HepG2 (cell line): ENCODE data around the gene ETFB. TPM values are rescaled to one million over a fixed set of nuclear protein-coding genes. Genes with fewer than 3 reads are reported as not detected.

Source experiments
- EP300 ChIP-seq, 3 experiments: sonication (generic) in 1 of 3; formaldehyde crosslinking in 1 of 3; IDR thresholded peaks; 2 replicates each; pipeline versions ENCODE4 v1.5.1 to v1.6.1; 2011 to 2020; ENCODE audit warnings: low read depth in 2 of 3, low read length in 2 of 3, borderline replicate concordance in 1 of 3, improper control_type of control experiment in 1 of 3, mild to moderate bottlenecking in 1 of 3, missing genetic modification reagents in 1 of 3, moderate library complexity in 1 of 3
- ETV5 ChIP-seq: IDR thresholded peaks from 2 replicates; pipeline ENCODE4 v1.6.1; 2018; ENCODE audit warnings: missing biosample characterization, missing genetic modification reagents, inconsistent platforms, borderline replicate concordance
- MAFF ChIP-seq: IDR thresholded peaks from 2 replicates; pipeline ENCODE4 v1.6.1; 2011; ENCODE audit warnings: low read depth, low read length, improper control_type of control experiment
- MBNL3 ChIP-seq: fragments of 250-450 bp; sonication (Bioruptor Pico); conservative IDR thresholded peaks from 2 replicates; pipeline ENCODE4 v1.8.0; 2022; ENCODE audit warnings: mild to moderate bottlenecking, inconsistent platforms
- NR2C2 ChIP-seq: sonication (generic); formaldehyde crosslinking; IDR thresholded peaks from 2 replicates; pipeline ENCODE4 v1.4.0; 2020; ENCODE audit warnings: missing genetic modification reagents, mild to moderate bottlenecking, moderate library complexity, borderline replicate concordance
- SCMH1 ChIP-seq: sonication (generic); formaldehyde crosslinking; IDR thresholded peaks from 2 replicates; pipeline ENCODE4 v1.9.0; 2021; ENCODE audit warnings: missing genetic modification reagents, mild to moderate bottlenecking, borderline replicate concordance
- ZBTB7B ChIP-seq: sonication (generic); formaldehyde crosslinking; IDR thresholded peaks from 2 replicates; pipeline ENCODE4 v1.4.0; 2020; ENCODE audit warnings: missing genetic modification reagents
- ZKSCAN8 ChIP-seq: IDR thresholded peaks from 2 replicates; pipeline ENCODE4 v1.6.1; 2016; ENCODE audit warnings: borderline replicate concordance, missing genetic modification reagents, missing compliant biosample characterization
- polyA plus RNA-seq, 8 experiments: library from polyadenylated mRNA; depleted of rRNA in 3 of 8; stranded (reverse) in 7 of 8; unstranded in 1 of 8; fragments of >200 nt; fragmentation: Illumina TruSeq in 4 of 8; extraction: Trizol in 4 of 8; gene quantifications; 2 replicates each; pipeline versions ENCODE4 v1.2.1 to v1.2.3, GENCODE V29; 2011 to 2016; ENCODE audit warnings: low read depth in 4 of 8, missing spikeins in 1 of 8, mixed read lengths in 1 of 8; ENCODE audit not compliant: insufficient read depth in 1 of 8
- total RNA-seq, 5 experiments: library from RNA; depleted of rRNA; stranded (reverse); fragments of >200 nt; fragmentation: Illumina TruSeq; extraction: Trizol; gene quantifications; 2 replicates each; pipeline ENCODE4 v1.2.3, GENCODE V29; 2016; ENCODE audit warnings: low read depth in 1 of 5
- TF ChIP-seq, protein P1 (sequence below): fragments of 450-650 bp; IDR thresholded peaks from 2 replicates; pipeline ENCODE4 v1.6.1; 2016
- TF ChIP-seq, protein P2 (sequence below): IDR thresholded peaks from 2 replicates; pipeline ENCODE4 v1.6.1; 2016; ENCODE audit warnings: mild to moderate bottlenecking
- TF ChIP-seq, protein P3 (sequence below): sonication (generic); formaldehyde crosslinking; IDR thresholded peaks from 2 replicates; pipeline ENCODE4 v1.4.0; 2020; ENCODE audit warnings: mild to moderate bottlenecking, missing genetic modification reagents
- TF ChIP-seq, protein P4 (sequence below): sonication (generic); formaldehyde crosslinking; IDR thresholded peaks from 2 replicates; pipeline ENCODE4 v1.4.0; 2020; ENCODE audit warnings: missing genetic modification reagents, low read depth, mild to moderate bottlenecking, borderline replicate concordance
- TF ChIP-seq, protein P5 (sequence below): sonication (generic); formaldehyde crosslinking; IDR thresholded peaks from 2 replicates; pipeline ENCODE4 v1.5.0; 2020; ENCODE audit warnings: missing genetic modification reagents
- TF ChIP-seq, protein P6 (sequence below): sonication (generic); formaldehyde crosslinking; IDR thresholded peaks from 2 replicates; pipeline ENCODE4 v1.4.0; 2020; ENCODE audit warnings: missing genetic modification reagents, borderline replicate concordance

Gene ETFB
- total and polyA plus RNA-seq, 2 of the 13 experiments (the other 11 are each of a cell fraction or from before 2014, with no cell fraction given), result 678 to 1,314 TPM

DNA sequence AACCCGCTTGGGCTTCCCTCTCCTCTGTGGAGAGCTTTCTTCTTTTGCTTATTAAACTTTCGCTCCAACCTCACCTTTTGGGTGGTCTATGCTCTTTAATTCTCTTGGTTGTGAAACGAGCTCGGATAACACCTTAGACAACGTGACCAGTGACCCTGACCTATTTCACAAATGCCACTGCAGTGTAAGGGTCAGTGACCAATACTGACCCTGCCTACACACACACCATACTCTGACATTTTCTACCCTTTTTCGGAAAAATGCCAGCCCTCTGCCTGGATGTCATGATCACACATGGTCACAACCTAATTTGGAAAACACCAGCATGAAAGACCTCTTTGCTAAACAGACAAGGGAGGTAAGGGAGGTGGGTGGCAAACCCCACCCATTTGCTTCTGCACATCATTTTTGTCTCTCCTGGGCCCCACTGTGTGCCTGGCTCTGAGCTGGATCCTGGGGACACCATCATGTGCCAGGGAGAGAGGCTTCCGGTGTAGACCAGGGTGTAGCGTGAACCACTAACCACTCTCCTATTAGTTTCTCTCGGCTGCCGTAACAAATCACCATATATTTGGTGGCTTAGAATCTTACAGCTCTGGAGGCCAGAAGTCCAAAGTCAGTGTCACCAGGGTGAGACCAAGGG is 9.9 kb downstream of the ETFB start (continued):
- TF ChIP-seq, protein P1, sequence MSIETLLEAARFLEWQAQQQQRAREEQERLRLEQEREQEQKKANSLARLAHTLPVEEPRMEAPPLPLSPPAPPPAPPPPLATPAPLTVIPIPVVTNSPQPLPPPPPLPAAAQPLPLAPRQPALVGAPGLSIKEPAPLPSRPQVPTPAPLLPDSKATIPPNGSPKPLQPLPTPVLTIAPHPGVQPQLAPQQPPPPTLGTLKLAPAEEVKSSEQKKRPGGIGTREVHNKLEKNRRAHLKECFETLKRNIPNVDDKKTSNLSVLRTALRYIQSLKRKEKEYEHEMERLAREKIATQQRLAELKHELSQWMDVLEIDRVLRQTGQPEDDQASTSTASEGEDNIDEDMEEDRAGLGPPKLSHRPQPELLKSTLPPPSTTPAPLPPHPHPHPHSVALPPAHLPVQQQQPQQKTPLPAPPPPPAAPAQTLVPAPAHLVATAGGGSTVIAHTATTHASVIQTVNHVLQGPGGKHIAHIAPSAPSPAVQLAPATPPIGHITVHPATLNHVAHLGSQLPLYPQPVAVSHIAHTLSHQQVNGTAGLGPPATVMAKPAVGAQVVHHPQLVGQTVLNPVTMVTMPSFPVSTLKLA, result no peak
- TF ChIP-seq ZBTB7B (CRISPR knock-in tag) (peak; percentile 96), EP300 (IDR thresholded peaks at IDR 0.05; ENCODE audit: low read depth in 2 of 2, low read length in 2 of 2) (peak in 1 of 2 experiments; percentile 92; a peak in 2 of 4 replicates), EP300 (CRISPR knock-in tag; IDR thresholded peaks at IDR 0.05; ENCODE audit: borderline replicate concordance) (peak; percentile 76), MAFF (no peak), SCMH1 (CRISPR knock-in tag) (no peak), ZKSCAN8 (CRISPR knock-in tag) (peak; percentile 70; the same call in 1 of the 2 replicates), MBNL3 (CRISPR knock-in tag) (no peak), NR2C2 (CRISPR knock-in tag) (peak; percentile 90), ETV5 (CRISPR knock-in tag) (peak; percentile 61; the same call in 1 of the 2 replicates)
- TF ChIP-seq, protein P2, sequence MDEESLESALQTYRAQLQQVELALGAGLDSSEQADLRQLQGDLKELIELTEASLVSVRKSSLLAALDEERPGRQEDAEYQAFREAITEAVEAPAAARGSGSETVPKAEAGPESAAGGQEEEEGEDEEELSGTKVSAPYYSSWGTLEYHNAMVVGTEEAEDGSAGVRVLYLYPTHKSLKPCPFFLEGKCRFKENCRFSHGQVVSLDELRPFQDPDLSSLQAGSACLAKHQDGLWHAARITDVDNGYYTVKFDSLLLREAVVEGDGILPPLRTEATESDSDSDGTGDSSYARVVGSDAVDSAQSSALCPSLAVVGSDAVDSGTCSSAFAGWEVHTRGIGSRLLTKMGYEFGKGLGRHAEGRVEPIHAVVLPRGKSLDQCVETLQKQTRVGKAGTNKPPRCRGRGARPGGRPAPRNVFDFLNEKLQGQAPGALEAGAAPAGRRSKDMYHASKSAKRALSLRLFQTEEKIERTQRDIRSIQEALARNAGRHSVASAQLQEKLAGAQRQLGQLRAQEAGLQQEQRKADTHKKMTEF (CRISPR knock-in tag), result peak; percentile 68; the same call in 1 of the 2 replicates
- TF ChIP-seq, protein P3, sequence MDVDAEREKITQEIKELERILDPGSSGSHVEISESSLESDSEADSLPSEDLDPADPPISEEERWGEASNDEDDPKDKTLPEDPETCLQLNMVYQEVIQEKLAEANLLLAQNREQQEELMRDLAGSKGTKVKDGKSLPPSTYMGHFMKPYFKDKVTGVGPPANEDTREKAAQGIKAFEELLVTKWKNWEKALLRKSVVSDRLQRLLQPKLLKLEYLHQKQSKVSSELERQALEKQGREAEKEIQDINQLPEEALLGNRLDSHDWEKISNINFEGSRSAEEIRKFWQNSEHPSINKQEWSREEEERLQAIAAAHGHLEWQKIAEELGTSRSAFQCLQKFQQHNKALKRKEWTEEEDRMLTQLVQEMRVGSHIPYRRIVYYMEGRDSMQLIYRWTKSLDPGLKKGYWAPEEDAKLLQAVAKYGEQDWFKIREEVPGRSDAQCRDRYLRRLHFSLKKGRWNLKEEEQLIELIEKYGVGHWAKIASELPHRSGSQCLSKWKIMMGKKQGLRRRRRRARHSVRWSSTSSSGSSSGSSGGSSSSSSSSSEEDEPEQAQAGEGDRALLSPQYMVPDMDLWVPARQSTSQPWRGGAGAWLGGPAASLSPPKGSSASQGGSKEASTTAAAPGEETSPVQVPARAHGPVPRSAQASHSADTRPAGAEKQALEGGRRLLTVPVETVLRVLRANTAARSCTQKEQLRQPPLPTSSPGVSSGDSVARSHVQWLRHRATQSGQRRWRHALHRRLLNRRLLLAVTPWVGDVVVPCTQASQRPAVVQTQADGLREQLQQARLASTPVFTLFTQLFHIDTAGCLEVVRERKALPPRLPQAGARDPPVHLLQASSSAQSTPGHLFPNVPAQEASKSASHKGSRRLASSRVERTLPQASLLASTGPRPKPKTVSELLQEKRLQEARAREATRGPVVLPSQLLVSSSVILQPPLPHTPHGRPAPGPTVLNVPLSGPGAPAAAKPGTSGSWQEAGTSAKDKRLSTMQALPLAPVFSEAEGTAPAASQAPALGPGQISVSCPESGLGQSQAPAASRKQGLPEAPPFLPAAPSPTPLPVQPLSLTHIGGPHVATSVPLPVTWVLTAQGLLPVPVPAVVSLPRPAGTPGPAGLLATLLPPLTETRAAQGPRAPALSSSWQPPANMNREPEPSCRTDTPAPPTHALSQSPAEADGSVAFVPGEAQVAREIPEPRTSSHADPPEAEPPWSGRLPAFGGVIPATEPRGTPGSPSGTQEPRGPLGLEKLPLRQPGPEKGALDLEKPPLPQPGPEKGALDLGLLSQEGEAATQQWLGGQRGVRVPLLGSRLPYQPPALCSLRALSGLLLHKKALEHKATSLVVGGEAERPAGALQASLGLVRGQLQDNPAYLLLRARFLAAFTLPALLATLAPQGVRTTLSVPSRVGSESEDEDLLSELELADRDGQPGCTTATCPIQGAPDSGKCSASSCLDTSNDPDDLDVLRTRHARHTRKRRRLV, result no peak
- TF ChIP-seq, protein P4, sequence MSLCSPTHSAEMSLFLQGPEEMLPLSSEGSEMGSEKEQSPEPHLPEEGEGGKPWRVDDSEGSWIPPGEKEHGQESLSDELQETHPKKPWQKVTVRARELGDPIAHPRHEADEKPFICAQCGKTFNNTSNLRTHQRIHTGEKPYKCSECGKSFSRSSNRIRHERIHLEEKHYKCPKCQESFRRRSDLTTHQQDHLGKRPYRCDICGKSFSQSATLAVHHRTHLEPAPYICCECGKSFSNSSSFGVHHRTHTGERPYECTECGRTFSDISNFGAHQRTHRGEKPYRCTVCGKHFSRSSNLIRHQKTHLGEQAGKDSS (CRISPR knock-in tag), result 0 out of 2 replicates have a peak, but pooled peaks have one; percentile 35
- TF ChIP-seq, protein P5, sequence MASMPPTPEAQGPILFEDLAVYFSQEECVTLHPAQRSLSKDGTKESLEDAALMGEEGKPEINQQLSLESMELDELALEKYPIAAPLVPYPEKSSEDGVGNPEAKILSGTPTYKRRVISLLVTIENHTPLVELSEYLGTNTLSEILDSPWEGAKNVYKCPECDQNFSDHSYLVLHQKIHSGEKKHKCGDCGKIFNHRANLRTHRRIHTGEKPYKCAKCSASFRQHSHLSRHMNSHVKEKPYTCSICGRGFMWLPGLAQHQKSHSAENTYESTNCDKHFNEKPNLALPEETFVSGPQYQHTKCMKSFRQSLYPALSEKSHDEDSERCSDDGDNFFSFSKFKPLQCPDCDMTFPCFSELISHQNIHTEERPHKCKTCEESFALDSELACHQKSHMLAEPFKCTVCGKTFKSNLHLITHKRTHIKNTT (CRISPR knock-in tag), result no peak
- TF ChIP-seq, protein P6, sequence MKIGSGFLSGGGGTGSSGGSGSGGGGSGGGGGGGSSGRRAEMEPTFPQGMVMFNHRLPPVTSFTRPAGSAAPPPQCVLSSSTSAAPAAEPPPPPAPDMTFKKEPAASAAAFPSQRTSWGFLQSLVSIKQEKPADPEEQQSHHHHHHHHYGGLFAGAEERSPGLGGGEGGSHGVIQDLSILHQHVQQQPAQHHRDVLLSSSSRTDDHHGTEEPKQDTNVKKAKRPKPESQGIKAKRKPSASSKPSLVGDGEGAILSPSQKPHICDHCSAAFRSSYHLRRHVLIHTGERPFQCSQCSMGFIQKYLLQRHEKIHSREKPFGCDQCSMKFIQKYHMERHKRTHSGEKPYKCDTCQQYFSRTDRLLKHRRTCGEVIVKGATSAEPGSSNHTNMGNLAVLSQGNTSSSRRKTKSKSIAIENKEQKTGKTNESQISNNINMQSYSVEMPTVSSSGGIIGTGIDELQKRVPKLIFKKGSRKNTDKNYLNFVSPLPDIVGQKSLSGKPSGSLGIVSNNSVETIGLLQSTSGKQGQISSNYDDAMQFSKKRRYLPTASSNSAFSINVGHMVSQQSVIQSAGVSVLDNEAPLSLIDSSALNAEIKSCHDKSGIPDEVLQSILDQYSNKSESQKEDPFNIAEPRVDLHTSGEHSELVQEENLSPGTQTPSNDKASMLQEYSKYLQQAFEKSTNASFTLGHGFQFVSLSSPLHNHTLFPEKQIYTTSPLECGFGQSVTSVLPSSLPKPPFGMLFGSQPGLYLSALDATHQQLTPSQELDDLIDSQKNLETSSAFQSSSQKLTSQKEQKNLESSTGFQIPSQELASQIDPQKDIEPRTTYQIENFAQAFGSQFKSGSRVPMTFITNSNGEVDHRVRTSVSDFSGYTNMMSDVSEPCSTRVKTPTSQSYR (CRISPR knock-in tag), result peak; percentile 74; the same call in 1 of the 2 replicates
